T-helper 1 cell treated with Interleukin-12 subunit alpha and Interleukin-12 subunit beta and Interleukin-4 antibody, amounts not matched to agents 30 ng/mL and 1 ng/mL, for 36 hours (primary cell): ENCODE measurements around the gene STPG2. TPM values are rescaled to one million over a fixed set of nuclear protein-coding genes. Genes with fewer than 3 reads are reported as not detected.

Experiments used
- intact Hi-C: fragments of 100-400 bp; cut with micrococcal nuclease; formaldehyde crosslinking; loops from one replicate; pipeline ENCODE4 v1.15.1; 2024
- total RNA-seq: library from RNA; stranded (reverse); gene quantifications from 2 replicates; pipeline ENCODE4 v1.2.3, GENCODE V29; 2022

The STPG2 gene
- total RNA-seq, 1 donor from 2014 or later: 0.12 TPM

GRCh38 chr4:97836662-97837061 lies 306.6 kb downstream of the STPG2 start:
- intact Hi-C loops: no loop called here

- intact Hi-C loops: no loop called here
These were observed 314.6 kb downstream of the STPG2 start for GRCh38 chr4:97828646-97829045.

- intact Hi-C loops: no loop called here
These were observed 324.0 kb downstream of the STPG2 start for GRCh38 chr4:97819294-97819693.

- intact Hi-C loops: no loop called here
These were observed 330.5 kb downstream of the STPG2 start for GRCh38 chr4:97812768-97813167.

GRCh38 chr4:97786306-97786920 lies 356.9 kb downstream of the STPG2 start:
- intact Hi-C loops: no loop called here

- intact Hi-C loops: no loop called here
These were observed 365.1 kb downstream of the STPG2 start for GRCh38 chr4:97778174-97778573.

GRCh38 chr4:97774347-97774989 lies 368.8 kb downstream of the STPG2 start:
- intact Hi-C loops: no loop called here

GRCh38 chr4:97770222-97770621 lies 373.1 kb downstream of the STPG2 start:
- intact Hi-C loops: no loop called here

- intact Hi-C loops: no loop called here
These were observed 381.2 kb downstream of the STPG2 start for GRCh38 chr4:97762115-97762512.

- intact Hi-C loops: no loop called here
These were observed 381.7 kb downstream of the STPG2 start for GRCh38 chr4:97761445-97762114.

- intact Hi-C loops: no loop called here
These were observed 383.5 kb downstream of the STPG2 start for GRCh38 chr4:97759785-97760184.

- intact Hi-C loops: no loop called here
These were observed 390.7 kb downstream of the STPG2 start for GRCh38 chr4:97752599-97752998.

- intact Hi-C loops: no loop called here
These were observed 395.3 kb downstream of the STPG2 start for GRCh38 chr4:97747945-97748344.

GRCh38 chr4:97720869-97721432 lies 422.3 kb downstream of the STPG2 start:
- intact Hi-C loops: no loop called here

GRCh38 chr4:97691111-97691605 lies 452.1 kb downstream of the STPG2 start:
- intact Hi-C loops: no loop called here

GRCh38 chr4:97670703-97671269 lies 472.5 kb downstream of the STPG2 start:
- intact Hi-C loops: no loop called here

GRCh38 chr4:97665553-97665952 lies 477.7 kb downstream of the STPG2 start:
- intact Hi-C loops: no loop called here

GRCh38 chr4:97664741-97665140 lies 478.5 kb downstream of the STPG2 start:
- intact Hi-C loops: no loop called here

GRCh38 chr4:97662133-97662532 lies 481.1 kb downstream of the STPG2 start:
- intact Hi-C loops: no loop called here

GRCh38 chr4:97656044-97656720 lies 487.1 kb downstream of the STPG2 start:
- intact Hi-C loops: no loop called here

- intact Hi-C loops: no loop called here
These were observed 489.6 kb downstream of the STPG2 start for GRCh38 chr4:97653701-97654100.
